ENCODE data around the gene ZNF554.
"Not testable (repeated sequence)": the region's sequence is repeated elsewhere in the genome, so short reads cannot be mapped to it uniquely, and the experiment has no call there.

ZNF554 gene

GRCh38 chr19:2791440-2791839 is 28.2 kb upstream of the ZNF554 start:
- DNase-seq, result no peak

DNA sequence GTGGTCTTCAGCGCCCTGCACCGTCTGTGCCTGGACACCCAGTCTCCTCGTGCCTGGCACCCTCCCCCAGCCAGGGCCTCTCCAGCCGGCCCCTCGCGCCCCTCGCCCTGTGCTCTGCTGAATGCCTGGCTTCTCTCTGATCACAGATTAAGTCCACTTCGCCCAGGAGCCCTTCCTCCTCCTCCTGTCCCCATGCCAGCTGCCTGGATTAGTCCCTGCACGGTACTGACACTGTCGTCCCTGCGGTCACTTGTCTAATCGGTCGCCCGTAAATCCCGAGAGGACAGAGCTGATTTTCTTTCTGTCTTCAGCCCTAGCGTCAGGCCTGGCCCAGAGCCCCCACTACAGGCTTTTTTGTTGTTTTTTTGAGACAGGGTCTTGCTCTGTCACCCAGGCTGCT is 27.8 kb upstream of the ZNF554 start:
- no peak for DNase-seq

GRCh38 chr19:2792666-2793065 is 27.0 kb upstream of the ZNF554 start:
- DNase-seq, result not testable (repeated sequence)

DNA sequence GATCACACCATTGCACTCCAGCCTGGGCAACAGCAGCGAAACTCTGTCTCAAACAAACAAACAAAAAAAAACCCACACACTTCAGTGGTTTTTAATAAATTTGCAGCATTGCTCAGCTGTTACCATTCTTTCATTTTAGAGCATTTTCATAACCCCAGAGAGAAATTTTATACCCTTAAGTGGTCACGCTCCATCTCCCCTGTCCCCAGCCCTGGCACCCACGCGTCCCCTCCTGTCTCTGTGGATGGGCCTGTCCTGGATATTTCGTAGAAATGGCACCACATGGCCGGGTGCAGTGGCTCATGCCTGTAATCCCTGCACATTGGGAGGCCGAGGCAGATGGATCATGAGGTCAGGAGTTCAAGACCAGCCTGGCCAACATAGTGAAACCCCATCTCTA is 26.5 kb upstream of the ZNF554 start:
- DNase-seq, result no peak

- DNase-seq, result no peak
Observed at GRCh38 chr19:2793577-2793976, 26.1 kb upstream of the ZNF554 start.

DNA sequence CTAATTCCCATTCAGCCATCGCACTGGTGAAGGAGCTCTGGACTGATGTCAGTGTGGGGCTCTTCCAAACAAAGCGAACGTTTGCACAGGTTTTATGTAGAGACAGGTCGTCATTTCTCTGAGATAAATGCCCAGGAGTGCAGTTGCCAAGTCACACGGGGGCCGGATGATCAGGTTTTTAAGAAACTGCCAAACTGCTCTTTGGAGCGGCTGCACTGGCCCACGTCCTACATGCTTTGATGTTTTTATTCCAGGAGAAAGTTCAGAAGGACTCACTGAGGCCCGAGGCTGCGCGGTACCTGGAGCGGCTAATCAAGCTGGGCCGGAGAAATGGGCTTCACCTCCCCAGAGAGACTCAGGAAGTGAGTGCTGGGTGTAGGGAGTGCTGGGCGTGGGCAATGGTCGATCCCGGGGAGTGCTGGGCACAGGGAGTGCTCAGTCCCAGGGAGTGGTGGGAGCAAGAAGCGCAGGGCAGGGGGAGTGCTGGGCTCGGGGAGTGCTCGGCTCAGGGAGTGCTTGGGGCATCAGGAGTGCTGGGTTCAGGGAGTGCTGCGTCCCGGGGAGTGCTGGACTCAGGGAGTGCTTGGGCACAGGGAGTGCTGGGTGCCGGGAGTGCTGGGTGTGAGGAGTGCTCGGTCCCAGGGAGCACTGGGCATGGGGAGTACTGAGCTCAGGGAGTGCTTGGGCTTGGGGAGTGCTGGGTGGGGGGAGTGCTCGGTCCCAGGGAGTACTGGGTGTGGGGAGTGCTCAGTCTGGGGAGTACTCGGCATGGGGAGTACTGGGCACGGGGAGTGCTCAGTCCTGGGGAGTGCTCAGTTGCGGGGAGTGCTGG is 23.6 kb upstream of the ZNF554 start:
- no peak for DNase-seq

GRCh38 chr19:2796659-2797266 is 22.9 kb upstream of the ZNF554 start:
- DNase-seq, result no peak

- DNase-seq, result no peak
Observed at GRCh38 chr19:2797280-2797679, 22.4 kb upstream of the ZNF554 start.

DNA sequence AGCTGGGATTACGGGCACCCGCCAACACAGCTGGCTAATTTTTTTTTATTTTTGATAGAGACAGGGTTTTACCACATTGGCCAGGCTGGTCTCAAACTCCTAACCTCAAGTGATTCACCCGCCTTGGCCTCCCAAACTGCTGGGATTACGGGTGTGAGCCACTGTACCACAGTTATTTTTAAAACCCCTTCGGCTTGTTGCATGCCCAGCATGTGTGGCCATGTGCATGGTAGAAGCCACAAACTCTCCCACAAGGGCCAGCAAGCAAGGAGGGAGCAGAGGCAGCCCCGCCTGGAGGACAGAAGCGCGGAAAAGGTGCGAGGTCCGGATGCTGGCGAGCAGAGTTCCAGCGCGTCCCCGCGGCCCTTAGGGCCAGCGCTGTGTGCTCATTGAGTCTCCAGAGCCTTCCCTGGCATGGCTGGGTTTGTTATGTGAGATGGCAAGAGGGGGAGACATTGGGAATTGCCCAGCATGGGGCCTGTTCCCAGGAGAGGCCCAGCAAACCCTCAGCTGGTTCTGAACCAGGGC is 21.4 kb upstream of the ZNF554 start:
- DNase-seq, result no peak

DNA sequence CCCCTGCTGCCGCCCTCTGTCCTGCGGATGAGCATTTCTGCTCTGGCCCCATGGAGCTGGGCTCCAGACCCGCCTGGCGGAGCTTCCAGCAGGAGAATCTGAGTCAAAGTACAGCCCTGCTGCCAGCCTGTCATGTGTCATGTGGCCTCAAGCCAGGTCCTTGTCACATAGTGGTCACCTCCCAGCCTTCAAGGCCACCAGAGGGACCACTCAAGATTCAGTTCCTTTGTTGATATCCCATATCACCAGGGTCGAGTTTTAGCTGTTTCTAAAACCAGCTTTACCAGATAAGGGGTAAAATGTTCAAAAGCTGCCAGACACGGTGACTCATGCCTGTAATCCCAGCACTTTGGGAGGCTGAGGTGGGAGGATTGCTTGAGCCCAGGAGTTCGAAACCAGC is 20.9 kb upstream of the ZNF554 start:
- no peak for DNase-seq

DNA sequence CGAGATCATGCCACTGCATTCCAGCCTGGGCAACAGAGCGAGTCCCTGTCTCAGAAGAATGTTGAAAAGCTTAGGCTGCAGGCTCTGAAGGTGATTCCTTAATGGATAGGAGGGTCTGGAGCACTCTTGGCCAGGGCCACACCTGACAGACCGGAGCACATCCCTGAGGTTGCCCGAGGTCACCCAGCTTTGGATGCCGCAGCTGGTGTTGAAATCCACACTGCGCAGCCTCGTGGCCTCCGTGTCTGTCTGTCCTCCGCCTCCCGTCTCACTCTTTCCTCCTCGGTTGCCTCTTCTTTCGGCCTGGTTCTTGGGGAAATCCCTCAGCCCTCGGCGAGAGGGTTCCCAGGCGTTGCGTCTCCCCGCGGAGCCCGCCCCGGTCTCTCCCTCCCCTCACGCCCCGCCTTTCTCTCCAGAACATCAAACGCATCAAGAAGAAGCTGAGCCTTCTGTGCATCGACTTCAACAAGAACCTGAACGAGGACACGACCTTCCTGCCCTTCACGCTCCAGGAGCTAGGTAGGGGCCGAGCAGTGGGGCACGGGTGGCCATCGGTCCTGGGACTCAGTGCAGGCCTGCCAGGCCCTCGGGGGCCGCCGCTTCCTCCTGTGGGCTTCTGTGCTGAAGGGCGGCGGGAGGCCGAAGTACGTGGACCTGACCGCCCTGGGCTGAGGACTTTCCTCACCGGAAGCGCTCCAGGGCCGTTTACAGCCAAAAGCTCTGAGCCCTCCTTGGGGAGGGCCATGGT is 20.2 kb upstream of the ZNF554 start:
- DNase-seq, result no peak

- no peak for DNase-seq
Observed at GRCh38 chr19:2800506-2800905, 19.2 kb upstream of the ZNF554 start.

DNA sequence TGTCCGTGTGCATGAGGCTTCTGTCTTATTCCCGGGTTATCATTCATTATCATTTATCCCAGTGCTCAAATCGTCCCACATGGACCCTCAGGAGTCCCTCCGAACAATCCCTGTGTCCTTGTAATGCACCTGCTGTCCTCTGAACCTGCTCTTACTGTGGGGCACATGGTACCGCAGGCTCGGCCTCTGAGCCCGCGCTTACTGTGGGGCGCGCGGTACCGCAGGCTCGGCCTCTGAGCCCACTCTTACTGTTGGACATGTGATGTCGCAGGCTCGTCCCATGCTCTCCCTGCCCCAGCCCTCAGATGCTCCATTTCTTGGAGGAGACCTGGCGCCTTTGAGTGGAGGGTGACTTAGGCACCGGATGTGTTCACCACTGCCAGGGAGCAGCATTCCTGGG is 16.8 kb upstream of the ZNF554 start:
- DNase-seq, result no peak

DNA sequence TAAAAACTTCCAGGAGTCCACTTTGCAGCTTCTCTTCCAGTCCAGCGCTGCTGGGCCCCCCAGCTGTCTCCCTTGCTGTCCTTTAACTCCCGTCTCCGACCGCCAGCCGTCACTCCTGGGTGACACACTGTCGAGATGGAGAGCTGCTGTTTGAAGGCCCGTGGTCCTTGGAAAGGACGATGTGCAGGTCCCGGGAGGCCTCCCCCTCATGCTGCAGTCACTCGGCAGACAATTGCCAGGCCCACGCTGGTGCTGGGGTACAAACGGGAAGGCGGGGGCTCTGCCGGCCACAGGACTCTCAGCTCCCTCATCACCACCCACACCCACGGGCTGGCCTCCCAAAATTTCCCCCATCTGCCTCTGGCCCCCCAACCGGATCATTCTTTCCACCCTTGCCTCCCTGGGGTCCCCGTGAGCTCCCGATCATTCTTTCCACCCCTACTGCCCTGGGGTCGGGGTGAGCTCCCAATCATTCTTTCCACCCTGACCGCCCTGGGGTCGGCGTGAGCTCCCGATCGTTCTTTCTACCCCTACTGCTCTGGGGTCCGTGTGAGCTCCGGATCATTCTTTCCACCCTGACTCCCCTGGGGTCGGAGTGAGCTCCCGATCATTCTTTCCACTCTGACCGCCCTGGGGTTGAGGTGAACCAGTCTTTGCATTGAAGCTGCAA is 16.0 kb upstream of the ZNF554 start:
- DNase-seq, result no peak

DNA sequence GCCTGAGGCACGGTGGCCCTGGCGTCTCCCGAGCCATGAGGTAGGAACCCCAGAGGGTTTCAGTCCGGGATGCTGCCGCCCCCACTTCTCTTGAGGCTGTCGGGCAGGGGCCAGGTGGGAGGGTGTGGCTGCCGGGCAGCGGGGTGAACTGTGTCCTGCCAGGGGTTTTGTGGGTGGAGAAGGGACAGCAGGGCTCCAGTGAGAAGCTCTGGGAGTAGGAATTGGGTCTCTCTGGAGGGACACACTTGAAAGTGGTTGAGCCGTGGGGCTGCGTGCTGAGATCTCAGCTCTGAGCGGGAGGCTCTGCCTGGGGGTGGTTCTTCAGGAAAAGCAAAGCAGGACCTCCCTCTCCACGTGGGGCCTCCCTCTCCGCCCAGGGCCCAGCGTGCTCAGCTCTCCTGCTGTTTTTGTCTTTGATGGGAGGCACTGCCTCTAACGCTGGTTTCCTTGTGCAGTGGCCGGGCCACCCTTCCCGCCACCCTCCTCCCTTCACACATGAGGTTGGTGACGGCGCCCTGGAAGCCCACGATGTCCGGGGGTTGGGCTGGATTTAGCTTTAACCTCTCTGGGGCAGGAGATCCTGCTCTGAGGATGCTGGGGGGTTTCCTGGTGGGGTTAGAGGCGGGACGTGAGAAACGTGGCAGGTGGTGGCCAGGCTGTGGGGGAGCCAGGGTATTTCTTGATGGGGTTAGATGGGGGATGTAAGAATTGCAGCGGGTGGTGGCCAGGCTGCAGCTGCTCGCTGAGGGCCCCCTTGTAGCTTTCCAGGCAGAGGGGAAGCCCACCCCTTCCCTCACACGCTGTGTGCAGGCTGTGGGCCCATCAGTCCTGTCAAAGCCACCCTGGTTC is 15.3 kb upstream of the ZNF554 start:
- DNase-seq, result no peak

- no peak for DNase-seq
Observed at GRCh38 chr19:2805261-2805900, 14.3 kb upstream of the ZNF554 start.

- no peak for DNase-seq
Observed at GRCh38 chr19:2805991-2806649, 13.5 kb upstream of the ZNF554 start.

DNA sequence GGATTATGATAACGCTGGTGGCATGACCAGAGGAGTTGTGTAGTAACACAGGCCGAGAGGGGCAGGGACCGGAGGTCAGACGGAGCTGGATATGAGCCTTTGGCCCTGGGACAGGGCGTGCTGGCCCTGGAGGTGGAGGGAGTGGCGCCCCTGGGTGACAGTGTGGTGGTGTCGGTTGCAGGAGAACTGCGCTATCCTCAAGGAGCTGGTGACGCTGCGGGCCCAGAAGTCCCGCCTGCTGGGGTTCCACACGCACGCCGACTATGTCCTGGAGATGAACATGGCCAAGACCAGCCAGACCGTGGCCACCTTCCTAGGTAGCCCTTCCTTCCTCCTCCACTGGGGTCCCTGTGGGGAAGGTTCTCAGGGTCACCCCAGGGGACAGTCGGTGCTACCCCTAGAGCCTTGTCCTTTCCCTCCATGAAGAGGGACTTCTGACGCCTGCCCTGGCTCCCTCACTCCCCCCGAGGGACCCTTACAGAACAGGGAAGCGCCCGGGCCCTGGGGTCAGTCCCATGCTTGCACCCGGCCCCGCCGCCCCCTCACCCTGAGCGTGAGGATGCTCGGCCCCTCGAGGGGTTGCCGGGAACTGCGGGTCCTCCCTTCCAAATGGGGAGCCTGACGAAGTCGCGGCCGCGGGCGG is 12.8 kb upstream of the ZNF554 start:
- no peak for DNase-seq

DNA sequence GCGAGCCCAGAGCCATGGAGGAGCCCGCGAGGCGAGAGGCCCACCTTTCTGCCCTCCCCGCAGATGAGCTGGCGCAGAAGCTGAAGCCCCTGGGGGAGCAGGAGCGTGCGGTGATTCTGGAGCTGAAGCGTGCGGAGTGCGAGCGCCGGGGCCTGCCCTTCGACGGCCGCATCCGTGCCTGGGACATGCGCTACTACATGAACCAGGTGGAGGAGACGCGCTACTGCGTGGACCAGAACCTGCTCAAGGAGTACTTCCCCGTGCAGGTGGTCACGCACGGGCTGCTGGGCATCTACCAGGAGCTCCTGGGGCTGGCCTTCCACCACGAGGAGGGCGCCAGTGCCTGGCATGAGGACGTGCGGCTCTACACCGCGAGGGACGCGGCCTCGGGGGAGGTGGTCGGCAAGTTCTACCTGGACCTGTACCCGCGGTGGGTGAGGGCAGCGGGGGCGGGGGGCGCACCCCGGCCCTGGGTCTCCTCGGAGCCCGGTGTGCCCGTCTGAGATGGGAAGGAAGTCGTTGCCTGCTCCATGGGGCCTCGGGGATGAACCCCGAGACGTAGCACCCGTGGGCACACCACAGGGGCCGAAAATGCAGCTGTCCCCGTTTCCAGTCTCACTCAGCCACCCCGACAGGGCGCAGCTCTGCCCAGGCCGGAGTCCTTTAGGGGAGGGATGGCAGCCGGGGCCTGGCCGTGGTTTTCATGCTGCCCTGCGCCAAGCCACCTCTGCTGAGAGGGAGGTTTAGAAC is 12.1 kb upstream of the ZNF554 start:
- DNase-seq, result no peak
